Panc1 (cell line): Measurements from ENCODE around the gene SBNO2.

Experiments
- CTCF ChIP-seq: fragments of 450-650 bp; IDR thresholded peaks from 2 replicates; pipeline ENCODE4 v1.5.1; 2017; ENCODE audit warnings: mild to moderate bottlenecking
- POLR2AphosphoS5 ChIP-seq: IDR thresholded peaks from 2 replicates; pipeline ENCODE4 v1.6.1; 2012; ENCODE audit warnings: mild to moderate bottlenecking, low read depth, low read length, moderate library complexity
- SIN3A ChIP-seq: IDR thresholded peaks from 2 replicates; pipeline ENCODE4 v1.6.1; 2012; ENCODE audit warnings: low read depth, mild to moderate bottlenecking, low read length, moderate library complexity, borderline replicate concordance; ENCODE audit not compliant: insufficient read depth
- TCF7L2 ChIP-seq: IDR thresholded peaks from 2 replicates; pipeline ENCODE4 v1.6.1; 2011; ENCODE audit warnings: mild to moderate bottlenecking, low read depth, low read length, inconsistent platforms
- TF ChIP-seq, protein P1 (sequence below), 2 experiments: IDR thresholded peaks; 2 replicates each; pipeline ENCODE4 v1.6.1; 2011 to 2012; ENCODE audit warnings: low read depth in 2 of 2, control low read depth in 1 of 2, low read length in 1 of 2, mild to moderate bottlenecking in 1 of 2, moderate library complexity in 1 of 2; ENCODE audit not compliant: insufficient read depth in 1 of 2

- TF ChIP-seq, protein P1, sequence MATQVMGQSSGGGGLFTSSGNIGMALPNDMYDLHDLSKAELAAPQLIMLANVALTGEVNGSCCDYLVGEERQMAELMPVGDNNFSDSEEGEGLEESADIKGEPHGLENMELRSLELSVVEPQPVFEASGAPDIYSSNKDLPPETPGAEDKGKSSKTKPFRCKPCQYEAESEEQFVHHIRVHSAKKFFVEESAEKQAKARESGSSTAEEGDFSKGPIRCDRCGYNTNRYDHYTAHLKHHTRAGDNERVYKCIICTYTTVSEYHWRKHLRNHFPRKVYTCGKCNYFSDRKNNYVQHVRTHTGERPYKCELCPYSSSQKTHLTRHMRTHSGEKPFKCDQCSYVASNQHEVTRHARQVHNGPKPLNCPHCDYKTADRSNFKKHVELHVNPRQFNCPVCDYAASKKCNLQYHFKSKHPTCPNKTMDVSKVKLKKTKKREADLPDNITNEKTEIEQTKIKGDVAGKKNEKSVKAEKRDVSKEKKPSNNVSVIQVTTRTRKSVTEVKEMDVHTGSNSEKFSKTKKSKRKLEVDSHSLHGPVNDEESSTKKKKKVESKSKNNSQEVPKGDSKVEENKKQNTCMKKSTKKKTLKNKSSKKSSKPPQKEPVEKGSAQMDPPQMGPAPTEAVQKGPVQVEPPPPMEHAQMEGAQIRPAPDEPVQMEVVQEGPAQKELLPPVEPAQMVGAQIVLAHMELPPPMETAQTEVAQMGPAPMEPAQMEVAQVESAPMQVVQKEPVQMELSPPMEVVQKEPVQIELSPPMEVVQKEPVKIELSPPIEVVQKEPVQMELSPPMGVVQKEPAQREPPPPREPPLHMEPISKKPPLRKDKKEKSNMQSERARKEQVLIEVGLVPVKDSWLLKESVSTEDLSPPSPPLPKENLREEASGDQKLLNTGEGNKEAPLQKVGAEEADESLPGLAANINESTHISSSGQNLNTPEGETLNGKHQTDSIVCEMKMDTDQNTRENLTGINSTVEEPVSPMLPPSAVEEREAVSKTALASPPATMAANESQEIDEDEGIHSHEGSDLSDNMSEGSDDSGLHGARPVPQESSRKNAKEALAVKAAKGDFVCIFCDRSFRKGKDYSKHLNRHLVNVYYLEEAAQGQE (IDR thresholded peaks at IDR 0.05; ENCODE audit: insufficient read depth in 1 of 2, low read depth in 2 of 2, low read length in 1 of 2), result no peak
- TF ChIP-seq CTCF, result no peak
- TF ChIP-seq TCF7L2, result no peak
- TF ChIP-seq POLR2AphosphoS5, result no peak
- TF ChIP-seq SIN3A, result no peak; the same call in 1 of the 2 replicates
Observed at GRCh38 chr19:1169411-1169791, 4.7 kb downstream of the SBNO2 start.
